HG03066 (cell line): ENCODE results near the gene MAPK8IP1.

Experiments used
- ATAC-seq: cut with Tn5 transposase; IDR thresholded peaks from one replicate; pipeline ENCODE4 v1.9.1; 2021; ENCODE audit warnings: low read depth; ENCODE audit not compliant: unreplicated experiment

Gene MAPK8IP1

DNA sequence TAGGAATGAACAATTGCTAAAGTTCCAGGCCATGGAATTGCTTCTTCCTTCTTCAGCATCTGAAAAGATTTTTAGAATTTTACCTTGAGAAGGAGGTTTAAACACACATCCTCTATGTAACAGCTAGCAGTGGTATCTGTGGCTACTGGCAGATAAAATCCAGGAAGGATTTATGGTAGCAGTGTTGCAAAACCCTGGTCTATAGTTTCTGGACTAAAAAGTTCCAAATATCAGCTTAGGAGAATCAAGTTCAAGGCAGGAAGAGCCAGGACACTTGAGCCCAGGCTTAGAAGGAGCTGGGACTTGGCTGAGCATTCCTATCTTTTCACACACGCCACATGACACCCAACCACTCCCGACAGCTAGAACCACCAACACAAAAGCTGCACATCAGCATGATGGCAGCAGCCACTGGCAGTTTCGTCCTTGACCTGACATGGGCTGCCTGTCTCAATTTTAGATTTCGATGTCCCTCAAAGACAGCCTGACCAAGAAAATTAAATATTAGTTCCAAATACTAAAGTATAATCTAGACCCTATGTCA, 51.1 kb downstream of the MAPK8IP1 start:
- ATAC-seq, result no peak

- no peak for ATAC-seq
Measured at GRCh38 chr11:45937916-45938315, 52.5 kb downstream of the MAPK8IP1 start.

GRCh38 chr11:45939836-45940235, 54.4 kb downstream of the MAPK8IP1 start:
- ATAC-seq, result no peak

- no peak for ATAC-seq
Measured at GRCh38 chr11:45941285-45941684, 55.8 kb downstream of the MAPK8IP1 start.

- no peak for ATAC-seq
Measured at GRCh38 chr11:45942381-45942780, 56.9 kb downstream of the MAPK8IP1 start.

GRCh38 chr11:45945397-45945999, 60.0 kb downstream of the MAPK8IP1 start:
- no peak for ATAC-seq

DNA sequence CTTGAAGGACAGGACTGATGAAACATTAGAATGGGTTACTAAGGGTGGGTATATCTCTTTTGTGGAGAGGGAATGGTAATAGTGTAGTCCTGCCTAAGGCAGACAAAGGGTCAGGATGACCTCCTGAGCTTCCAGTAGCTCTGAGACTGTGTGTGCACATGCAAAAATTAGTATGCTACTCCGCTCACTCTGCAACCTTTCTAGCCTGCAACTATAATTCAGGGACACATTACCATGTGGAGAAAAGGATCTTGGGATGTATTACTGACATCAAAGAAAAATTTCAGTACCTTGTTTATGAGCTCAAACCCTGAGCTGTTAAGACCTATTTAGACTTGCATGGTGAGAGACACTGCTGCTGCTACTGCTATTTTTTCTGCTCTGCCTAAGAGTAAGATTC, 62.4 kb downstream of the MAPK8IP1 start:
- ATAC-seq, result no peak

DNA sequence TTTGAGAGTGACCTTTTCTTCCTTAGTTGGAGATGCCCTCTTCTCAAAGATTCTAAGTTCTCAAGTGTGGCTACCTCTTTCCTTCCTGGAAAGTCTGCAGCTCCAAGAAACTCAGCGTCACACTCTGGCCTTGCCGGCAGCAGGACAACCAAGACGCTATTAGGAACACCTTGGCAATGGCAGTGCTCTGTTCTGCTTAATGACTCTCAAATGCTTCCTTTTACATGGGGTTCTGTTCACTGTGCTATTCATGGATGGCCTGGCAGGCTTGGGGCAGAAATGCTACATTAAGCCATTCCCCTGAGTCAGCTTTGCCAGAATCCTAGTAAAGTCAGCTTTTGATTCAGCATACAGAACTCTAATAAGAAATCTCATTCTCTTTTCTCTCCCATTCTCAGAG, 62.9 kb downstream of the MAPK8IP1 start:
- no peak for ATAC-seq

- no peak for ATAC-seq
Measured at GRCh38 chr11:45949992-45950407, 64.5 kb downstream of the MAPK8IP1 start.
